ENCODE results near the gene ADAT1.

- TF ChIP-seq CTCF (IDR thresholded peaks at IDR 0.05) (no peak), EZH2 (IDR thresholded peaks at IDR 0.05; ENCODE audit: borderline replicate concordance, insufficient read depth, low read depth, low read length, poor library complexity, severe bottlenecking) (no peak)
Observed at GRCh38 chr16:75588716-75589115, 34.4 kb downstream of the ADAT1 start.

All from B cell (primary cell).